ENCODE data around the gene ZNF784. TPM values are rescaled to one million over a fixed set of nuclear protein-coding genes. Genes with fewer than 3 reads are reported as not detected.
"Not testable (repeated sequence)": the region's sequence is repeated elsewhere in the genome, so short reads cannot be mapped to it uniquely, and the experiment has no call there.

The ZNF784 gene
- total RNA-seq, 2 experiments from 2014 or later, result 3.4 to 4.0 TPM

GRCh38 chr19:55576746-55577145, 47.6 kb downstream of the ZNF784 start:
- TF ChIP-seq EZH2phosphoT487 (IDR thresholded peaks at IDR 0.05; ENCODE audit: borderline replicate concordance, low read depth, low read length), result no peak
- TF ChIP-seq CTCF (conservative IDR thresholded peaks at IDR 0.05; ENCODE audit: low read length), result no peak
- intact Hi-C loops (cut with micrococcal nuclease; ENCODE audit: unreplicated experiment), result no loop called here
- no peak overlapping the region for H3K27ac ChIP-seq (ENCODE audit: low read depth, low read length, poor library complexity, severe bottlenecking)
- DNase-seq (ENCODE audit: low spot score), result no peak
- peaks cover 4% of the 10 kb centered on the region; the same call in 1 of the 2 replicates for H4K20me1 ChIP-seq (ENCODE audit: insufficient read depth, low read length)
- no peak overlapping the region for H3K4me2 ChIP-seq (ENCODE audit: low read length)
- CTCF ChIA-PET (ENCODE audit: unreplicated experiment), result no interaction called here
- H3K9me3 ChIP-seq (ENCODE audit: low read length), result no peaks in the 10 kb centered on the region
- peaks cover 9% of the 10 kb centered on the region; the same call in 1 of the 2 replicates for H3K79me2 ChIP-seq (ENCODE audit: insufficient read depth, low read depth, low read length)
- H3K4me1 ChIP-seq (ENCODE audit: insufficient read depth, low read length, poor library complexity, severe bottlenecking), result peaks cover 12% of the 10 kb centered on the region
- peaks cover 19% of the 10 kb centered on the region for H3K36me3 ChIP-seq (ENCODE audit: insufficient read depth, low read length)
- H3K9me2 ChIP-seq (ENCODE audit: insufficient read depth, low read length), result no peaks in the 10 kb centered on the region
- H2AFZ ChIP-seq (ENCODE audit: low read length), result no peak overlapping the region
- POLR2A ChIA-PET, result no interaction called here
- BruUV-seq (replicated peaks), result no TSS peak
- H3K4me3 ChIP-seq (ENCODE audit: low read depth, low read length, poor library complexity, severe bottlenecking), result no peak overlapping the region

GRCh38 chr19:55573929-55574328, 50.4 kb downstream of the ZNF784 start:
- H3K4me2 ChIP-seq (ENCODE audit: low read length); H3K79me2 ChIP-seq (ENCODE audit: insufficient read depth, low read depth, low read length); H4K20me1 ChIP-seq (ENCODE audit: insufficient read depth, low read length); H3K27ac ChIP-seq (ENCODE audit: low read depth, low read length, poor library complexity, severe bottlenecking); CTCF ChIA-PET (ENCODE audit: unreplicated experiment); H2AFZ ChIP-seq (ENCODE audit: low read length); H3K4me3 ChIP-seq (ENCODE audit: low read depth, low read length, poor library complexity, severe bottlenecking); intact Hi-C loops (cut with micrococcal nuclease; ENCODE audit: unreplicated experiment); DNase-seq (ENCODE audit: low spot score); H3K9me2 ChIP-seq (ENCODE audit: insufficient read depth, low read length); H3K4me1 ChIP-seq (ENCODE audit: insufficient read depth, low read length, poor library complexity, severe bottlenecking); H3K9me3 ChIP-seq (ENCODE audit: low read length); BruUV-seq (replicated peaks): not testable (repeated sequence)
- H3K36me3 ChIP-seq (ENCODE audit: insufficient read depth, low read length), result peaks cover 19% of the 10 kb centered on the region
- POLR2A ChIA-PET, result interaction anchor here (0.6 kb wide), 1 partner anchor 235 kb away, joined by 3 read pairs; no protein-coding TSS in a partner anchor

Other genes with a start within 250 kb of the ZNF784 start
- not detected in 2 replicates for gene TMEM190, start 247.7 kb downstream of the ZNF784 start, total RNA-seq (2014; rRNA removed; shearing (Covaris generic))
- not detected in 2 replicates for gene TMEM190, start 247.7 kb downstream of the ZNF784 start, total RNA-seq (2022)
- gene TMEM238, start 240.3 kb downstream of the ZNF784 start, total RNA-seq (2014; rRNA removed; shearing (Covaris generic)), result 2.6 and 2.7 TPM in 2 replicates
- gene TMEM238, start 240.3 kb downstream of the ZNF784 start, total RNA-seq (2022), result 6.5 and 7.1 TPM in 2 replicates
- gene RPL28, start 238.6 kb downstream of the ZNF784 start, total RNA-seq (2014; rRNA removed; shearing (Covaris generic)), result 847 and 872 TPM in 2 replicates
- 2,656 and 3,234 TPM in 2 replicates for gene RPL28, start 238.6 kb downstream of the ZNF784 start, total RNA-seq (2022)
- gene UBE2S, start 216.8 kb downstream of the ZNF784 start, total RNA-seq (2014; rRNA removed; shearing (Covaris generic)), result 682 and 848 TPM in 2 replicates
- gene UBE2S, start 216.8 kb downstream of the ZNF784 start, total RNA-seq (2022), result 285 and 321 TPM in 2 replicates
- not detected in 2 replicates for gene SHISA7, start 181.3 kb downstream of the ZNF784 start, total RNA-seq (2014; rRNA removed; shearing (Covaris generic))
- gene SHISA7, start 181.3 kb downstream of the ZNF784 start, total RNA-seq (2022), result not detected in 2 replicates
- gene ISOC2, start 162.9 kb downstream of the ZNF784 start, total RNA-seq (2014; rRNA removed; shearing (Covaris generic)), result 89.5 and 115 TPM in 2 replicates
- gene ISOC2, start 162.9 kb downstream of the ZNF784 start, total RNA-seq (2022), result 37.0 and 37.7 TPM in 2 replicates
- not detected in 2 replicates for gene C19orf85, start 159.8 kb downstream of the ZNF784 start, total RNA-seq (2014; rRNA removed; shearing (Covaris generic))
- not detected in 2 replicates for gene C19orf85, start 159.8 kb downstream of the ZNF784 start, total RNA-seq (2022)
- 1.8 and 5.2 TPM in 2 replicates for gene ZNF628, start 147.9 kb downstream of the ZNF784 start, total RNA-seq (2014; rRNA removed; shearing (Covaris generic))
- 8.6 and 10.6 TPM in 2 replicates for gene ZNF628, start 147.9 kb downstream of the ZNF784 start, total RNA-seq (2022)
- 29.1 and 33.2 TPM in 2 replicates for gene NAT14, start 139.4 kb downstream of the ZNF784 start, total RNA-seq (2014; rRNA removed; shearing (Covaris generic))
- 24.2 and 28.3 TPM in 2 replicates for gene NAT14, start 139.4 kb downstream of the ZNF784 start, total RNA-seq (2022)
- gene SSC5D, start 136.1 kb downstream of the ZNF784 start, total RNA-seq (2014; rRNA removed; shearing (Covaris generic)), result 0.23 and 0.50 TPM in 2 replicates
- 1.7 and 2.7 TPM in 2 replicates for gene SSC5D, start 136.1 kb downstream of the ZNF784 start, total RNA-seq (2022)
- gene SBK2, start 87.4 kb downstream of the ZNF784 start, total RNA-seq (2014; rRNA removed; shearing (Covaris generic)), result not detected in 2 replicates
- gene SBK2, start 87.4 kb downstream of the ZNF784 start, total RNA-seq (2022), result not detected in 2 replicates
- not detected in 2 replicates for gene SBK3, start 79.0 kb downstream of the ZNF784 start, total RNA-seq (2014; rRNA removed; shearing (Covaris generic))
- gene SBK3, start 79.0 kb downstream of the ZNF784 start, total RNA-seq (2022), result 0.34 and 0.68 TPM in 2 replicates
- gene ZNF579, start 43.7 kb downstream of the ZNF784 start, total RNA-seq (2014; rRNA removed; shearing (Covaris generic)), result 4.1 and 6.1 TPM in 2 replicates
- 11.1 and 11.6 TPM in 2 replicates for gene ZNF579, start 43.7 kb downstream of the ZNF784 start, total RNA-seq (2022)
- gene FIZ1, start 25.0 kb downstream of the ZNF784 start, total RNA-seq (2014; rRNA removed; shearing (Covaris generic)), result 6.0 and 6.8 TPM in 2 replicates
- 17.1 and 18.0 TPM in 2 replicates for gene FIZ1, start 25.0 kb downstream of the ZNF784 start, total RNA-seq (2022)
- 14.5 and 21.6 TPM in 2 replicates for gene ZNF524, start 24.3 kb downstream of the ZNF784 start, total RNA-seq (2014; rRNA removed; shearing (Covaris generic))
- gene ZNF524, start 24.3 kb downstream of the ZNF784 start, total RNA-seq (2022), result 9.2 and 12.3 TPM in 2 replicates
- gene ZNF865, start 18.9 kb downstream of the ZNF784 start, total RNA-seq (2014; rRNA removed; shearing (Covaris generic)), result 2.1 and 3.0 TPM in 2 replicates
- 11.3 and 13.0 TPM in 2 replicates for gene ZNF865, start 18.9 kb downstream of the ZNF784 start, total RNA-seq (2022)
- gene ZNF580, start 16.4 kb upstream of the ZNF784 start, total RNA-seq (2014; rRNA removed; shearing (Covaris generic)), result 17.6 and 24.4 TPM in 2 replicates
- gene ZNF580, start 16.4 kb upstream of the ZNF784 start, total RNA-seq (2022), result 50.0 and 52.1 TPM in 2 replicates
- 26.6 and 44.5 TPM in 2 replicates for gene ZNF581, start 19.1 kb upstream of the ZNF784 start, total RNA-seq (2014; rRNA removed; shearing (Covaris generic))
- gene ZNF581, start 19.1 kb upstream of the ZNF784 start, total RNA-seq (2022), result 39.7 and 41.8 TPM in 2 replicates
- 29.4 and 30.1 TPM in 2 replicates for gene CCDC106, start 23.6 kb upstream of the ZNF784 start, total RNA-seq (2014; rRNA removed; shearing (Covaris generic))
- 29.0 and 30.9 TPM in 2 replicates for gene CCDC106, start 23.6 kb upstream of the ZNF784 start, total RNA-seq (2022)
- gene U2AF2, start 30.5 kb upstream of the ZNF784 start, total RNA-seq (2014; rRNA removed; shearing (Covaris generic)), result 193 and 211 TPM in 2 replicates
- gene U2AF2, start 30.5 kb upstream of the ZNF784 start, total RNA-seq (2022), result 233 and 264 TPM in 2 replicates
- gene EPN1, start 50.7 kb upstream of the ZNF784 start, total RNA-seq (2014; rRNA removed; shearing (Covaris generic)), result 40.5 and 46.3 TPM in 2 replicates
- 120 and 121 TPM in 2 replicates for gene EPN1, start 50.7 kb upstream of the ZNF784 start, total RNA-seq (2022)
- 0.21 TPM in 1 of 2 replicates, not detected in the other for gene NLRP9, start 113.8 kb upstream of the ZNF784 start, total RNA-seq (2014; rRNA removed; shearing (Covaris generic))
- 0.17 TPM in 1 of 2 replicates, not detected in the other for gene NLRP9, start 113.8 kb upstream of the ZNF784 start, total RNA-seq (2022)
- gene RFPL4A, start 134.5 kb upstream of the ZNF784 start, total RNA-seq (2014; rRNA removed; shearing (Covaris generic)), result not detected in 2 replicates
- gene RFPL4A, start 134.5 kb upstream of the ZNF784 start, total RNA-seq (2022), result not detected in 2 replicates
- gene RFPL4AL1, start 144.6 kb upstream of the ZNF784 start, total RNA-seq (2014; rRNA removed; shearing (Covaris generic)), result not detected in 2 replicates
- not detected in 2 replicates for gene RFPL4AL1, start 144.6 kb upstream of the ZNF784 start, total RNA-seq (2022)
- gene NLRP11, start 207.4 kb upstream of the ZNF784 start, total RNA-seq (2014; rRNA removed; shearing (Covaris generic)), result 72.9 and 79.3 TPM in 2 replicates
- gene NLRP11, start 207.4 kb upstream of the ZNF784 start, total RNA-seq (2022), result 91.6 and 112 TPM in 2 replicates
- gene NLRP4, start 212.0 kb upstream of the ZNF784 start, total RNA-seq (2014; rRNA removed; shearing (Covaris generic)), result 4.2 and 4.6 TPM in 2 replicates
- gene NLRP4, start 212.0 kb upstream of the ZNF784 start, total RNA-seq (2022), result 3.6 and 4.0 TPM in 2 replicates